DND-41 (cell line): ENCODE data around the gene LRPPRC.

Experiments used
- ATAC-seq: fragments of 200-7000 bp; cut with Tn5 transposase; 3 replicates; pipeline ENCODE4 v1.9.1; 2021; ENCODE audit warnings: low read depth; ENCODE audit not compliant: insufficient read depth
- DNase-seq: peaks from one replicate; pipeline ENCODE4 v3.0.0-alpha.2; 2020
- H2AFZ ChIP-seq: 2 replicates; pipeline ENCODE4 v1.6.0; 2012; ENCODE audit warnings: low read depth, low read length
- H3K27ac ChIP-seq: 2 replicates; pipeline ENCODE4 v1.5.1; 2012; ENCODE audit warnings: low read length, inconsistent platforms
- H3K27me3 ChIP-seq: fragments of 200-600 bp; sonication (generic); 2 replicates; pipeline ENCODE4 v1.6.0; 2012; ENCODE audit warnings: low read length, mild to moderate bottlenecking, inconsistent platforms; ENCODE audit not compliant: insufficient read depth, poor library complexity
- H3K36me3 ChIP-seq: 2 replicates; pipeline ENCODE4 v1.5.1; 2012; ENCODE audit warnings: low read length, inconsistent platforms; ENCODE audit not compliant: insufficient read depth
- H3K4me1 ChIP-seq: 2 replicates; pipeline ENCODE4 v1.5.1; 2012; ENCODE audit warnings: mild to moderate bottlenecking, low read length; ENCODE audit not compliant: insufficient read depth
- H3K4me2 ChIP-seq: 2 replicates; pipeline ENCODE4 v1.6.0; 2012; ENCODE audit warnings: mild to moderate bottlenecking, moderate library complexity, low read length, inconsistent platforms; ENCODE audit not compliant: insufficient read depth
- H3K4me3 ChIP-seq, 2 experiments: fragments of 200-600 bp in 1 of 2; shearing (Covaris generic) in 1 of 2; 2 replicates each; pipeline ENCODE4 v1.5.1; 2012 to 2016; ENCODE audit warnings: inconsistent platforms in 2 of 2, low read length in 2 of 2, mild to moderate bottlenecking in 2 of 2, low read depth in 1 of 2, moderate library complexity in 1 of 2
- H3K79me2 ChIP-seq: 2 replicates; pipeline ENCODE4 v1.6.0; 2012; ENCODE audit warnings: low read length, inconsistent platforms; ENCODE audit not compliant: insufficient read depth
- H3K9ac ChIP-seq: 2 replicates; pipeline ENCODE4 v1.6.0; 2012; ENCODE audit warnings: low read depth, mild to moderate bottlenecking, inconsistent platforms, low read length, moderate library complexity
- H3K9me3 ChIP-seq: 2 replicates; pipeline ENCODE4 v1.5.1; 2012; ENCODE audit warnings: low read length, moderate library complexity, mild to moderate bottlenecking, inconsistent platforms; ENCODE audit not compliant: insufficient read depth, severe bottlenecking
- H4K20me1 ChIP-seq: 2 replicates; pipeline ENCODE4 v1.6.0; 2012; ENCODE audit warnings: low read length; ENCODE audit not compliant: insufficient read depth
- EZH2 ChIP-seq: IDR thresholded peaks from 3 replicates; pipeline ENCODE4 v1.6.1; 2012; ENCODE audit warnings: borderline replicate concordance, low read depth, mild to moderate bottlenecking, moderate library complexity, low read length, inconsistent platforms; ENCODE audit not compliant: severe bottlenecking
- TF ChIP-seq, protein P1 (sequence below): IDR thresholded peaks from 2 replicates; pipeline ENCODE4 v1.5.1; 2012; ENCODE audit warnings: borderline replicate concordance, low read length, moderate library complexity, mild to moderate bottlenecking; ENCODE audit not compliant: poor library complexity, severe bottlenecking; ENCODE audit errors: extremely low read depth

Gene LRPPRC

DNA sequence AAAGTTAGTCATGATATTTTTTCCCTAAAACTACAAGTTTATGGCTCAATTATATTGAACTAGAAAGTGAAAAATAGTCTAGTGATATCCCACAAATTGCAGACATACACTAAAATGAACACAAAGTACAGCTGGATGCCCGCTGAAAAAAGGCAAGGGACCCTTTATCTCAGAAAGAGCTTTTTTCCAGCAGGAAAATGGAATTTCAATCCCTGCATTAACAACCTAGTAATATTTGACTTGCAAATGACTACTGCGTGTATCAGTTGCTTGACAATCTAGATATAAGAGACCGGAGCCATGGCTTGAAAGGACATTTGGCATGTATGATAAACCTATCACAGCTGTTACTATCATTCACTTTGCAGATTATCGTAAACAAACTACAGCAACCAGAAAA lies 49.1 kb downstream of the LRPPRC start:
- Histone ChIP-seq H3K4me1 (no peaks in the 10 kb centered on the region), H3K4me3 (no peak overlapping the region), H3K4me2 (no peak overlapping the region), H3K79me2 (no peaks in the 10 kb centered on the region), H4K20me1 (no peaks in the 10 kb centered on the region), H3K36me3 (peaks cover 88% of the 10 kb centered on the region), H3K9me3 (no peaks in the 10 kb centered on the region), H3K27me3 (no peaks in the 10 kb centered on the region), H3K9ac (no peak overlapping the region), H3K27ac (no peak overlapping the region), H2AFZ (no peak overlapping the region)
- no peak for DNase-seq
- no peak for TF ChIP-seq EZH2
- TF ChIP-seq, protein P1, sequence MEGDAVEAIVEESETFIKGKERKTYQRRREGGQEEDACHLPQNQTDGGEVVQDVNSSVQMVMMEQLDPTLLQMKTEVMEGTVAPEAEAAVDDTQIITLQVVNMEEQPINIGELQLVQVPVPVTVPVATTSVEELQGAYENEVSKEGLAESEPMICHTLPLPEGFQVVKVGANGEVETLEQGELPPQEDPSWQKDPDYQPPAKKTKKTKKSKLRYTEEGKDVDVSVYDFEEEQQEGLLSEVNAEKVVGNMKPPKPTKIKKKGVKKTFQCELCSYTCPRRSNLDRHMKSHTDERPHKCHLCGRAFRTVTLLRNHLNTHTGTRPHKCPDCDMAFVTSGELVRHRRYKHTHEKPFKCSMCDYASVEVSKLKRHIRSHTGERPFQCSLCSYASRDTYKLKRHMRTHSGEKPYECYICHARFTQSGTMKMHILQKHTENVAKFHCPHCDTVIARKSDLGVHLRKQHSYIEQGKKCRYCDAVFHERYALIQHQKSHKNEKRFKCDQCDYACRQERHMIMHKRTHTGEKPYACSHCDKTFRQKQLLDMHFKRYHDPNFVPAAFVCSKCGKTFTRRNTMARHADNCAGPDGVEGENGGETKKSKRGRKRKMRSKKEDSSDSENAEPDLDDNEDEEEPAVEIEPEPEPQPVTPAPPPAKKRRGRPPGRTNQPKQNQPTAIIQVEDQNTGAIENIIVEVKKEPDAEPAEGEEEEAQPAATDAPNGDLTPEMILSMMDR = no peak
- ATAC-seq = no peak

DNA sequence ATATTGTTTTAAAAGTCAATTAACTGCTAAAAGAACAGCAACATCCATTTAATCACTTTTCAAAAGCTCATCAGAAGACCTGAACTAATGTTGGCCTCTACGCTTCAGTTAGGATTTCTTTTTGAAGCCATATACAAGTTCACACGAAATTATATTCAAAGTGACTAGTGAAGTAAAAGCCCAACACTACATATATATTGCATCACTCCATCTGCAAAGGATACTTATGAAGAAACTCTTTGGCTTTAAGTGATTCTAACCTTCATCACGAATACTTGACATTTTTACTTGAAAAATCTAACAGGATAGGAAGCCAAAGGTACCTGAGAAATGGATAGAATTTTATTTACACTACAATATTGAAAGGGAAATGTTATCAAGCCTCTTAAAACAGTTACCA lies 50.4 kb downstream of the LRPPRC start:
- no peaks in the 10 kb centered on the region for H3K27me3 ChIP-seq
- no peak overlapping the region for H3K9ac ChIP-seq
- TF ChIP-seq EZH2 = no peak
- TF ChIP-seq, protein P1 = no peak
- ATAC-seq = no peak
- H2AFZ ChIP-seq = no peak overlapping the region
- no peaks in the 10 kb centered on the region for H4K20me1 ChIP-seq
- H3K4me3 ChIP-seq = no peak overlapping the region
- H3K4me1 ChIP-seq = no peaks in the 10 kb centered on the region
- H3K36me3 ChIP-seq = peaks cover 83% of the 10 kb centered on the region
- H3K27ac ChIP-seq = no peak overlapping the region
- H3K79me2 ChIP-seq = no peaks in the 10 kb centered on the region
- DNase-seq = no peak
- no peaks in the 10 kb centered on the region for H3K9me3 ChIP-seq
- H3K4me2 ChIP-seq = no peak overlapping the region

DNA sequence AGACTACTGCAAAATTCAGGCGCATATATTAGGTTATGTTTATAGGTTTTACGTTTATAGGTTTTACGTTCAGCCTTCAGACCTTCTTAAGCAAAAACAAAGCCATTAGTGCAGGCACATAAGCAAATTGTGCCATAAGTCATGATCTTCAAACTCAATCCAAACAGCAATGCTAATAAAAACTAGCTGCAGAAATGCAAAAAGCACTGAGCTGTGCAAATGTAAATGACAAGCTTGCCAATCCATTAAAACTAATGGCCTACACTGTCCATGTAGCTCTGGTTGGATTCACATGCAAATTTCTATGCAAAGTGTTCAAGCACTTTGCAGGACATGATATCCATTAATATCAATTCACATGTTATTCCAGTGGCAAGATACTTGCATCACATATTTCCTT lies 50.9 kb downstream of the LRPPRC start:
- no peak for DNase-seq
- TF ChIP-seq, protein P1 = no peak
- TF ChIP-seq EZH2 = no peak

More for the DNA sequence above, 50.9 kb downstream of the LRPPRC start:
- H3K9ac ChIP-seq = no peak overlapping the region
- no peaks in the 10 kb centered on the region for H3K79me2 ChIP-seq
- H2AFZ ChIP-seq = no peak overlapping the region
- no peak for ATAC-seq
- no peak overlapping the region for H3K27ac ChIP-seq
- no peaks in the 10 kb centered on the region for H3K27me3 ChIP-seq
- no peaks in the 10 kb centered on the region for H4K20me1 ChIP-seq
- peaks cover 82% of the 10 kb centered on the region for H3K36me3 ChIP-seq
- H3K4me3 ChIP-seq = no peak overlapping the region
- H3K4me1 ChIP-seq = no peaks in the 10 kb centered on the region
- no peaks in the 10 kb centered on the region for H3K9me3 ChIP-seq
- H3K4me2 ChIP-seq = no peak overlapping the region
